WI38 (cell line): ENCODE measurements around the gene KRT74.

Source experiments
- H3K4me3 ChIP-seq: 2 replicates; pipeline ENCODE4 v1.5.1; 2011; ENCODE audit warnings: low read depth, mild to moderate bottlenecking, control low read depth, low read length
- CTCF ChIP-seq: IDR thresholded peaks from 2 replicates; pipeline ENCODE4 v1.5.1; 2012; ENCODE audit warnings: low read depth, mild to moderate bottlenecking, control low read depth, low read length

The KRT74 gene

GRCh38 chr12:52521568-52522266 lies 51.9 kb downstream of the KRT74 start:
- no peak overlapping the region for H3K4me3 ChIP-seq
- TF ChIP-seq CTCF = no peak

- H3K4me3 ChIP-seq = no peak overlapping the region
- no peak for TF ChIP-seq CTCF
These were observed 52.5 kb downstream of the KRT74 start for GRCh38 chr12:52521175-52521567.

- TF ChIP-seq CTCF = no peak
- H3K4me3 ChIP-seq = no peak within 1 kb of the TSS
These were observed 53.6 kb downstream of the KRT74 start, which contains the start of gene KRT5 for GRCh38 chr12:52519826-52520662. Gene KRT5 (minus strand): TSS chr12:52520394. CDS start chr12:52520296, 98 bp downstream.

- H3K4me3 ChIP-seq = no peak overlapping the region
- no peak for TF ChIP-seq CTCF
These were observed 54.3 kb downstream of the KRT74 start for GRCh38 chr12:52519387-52519703.

GRCh38 chr12:52518574-52519386 lies 54.9 kb downstream of the KRT74 start:
- no peak for TF ChIP-seq CTCF
- H3K4me3 ChIP-seq = no peak overlapping the region

GRCh38 chr12:52517888-52518287 lies 55.8 kb downstream of the KRT74 start:
- no peak overlapping the region for H3K4me3 ChIP-seq
- TF ChIP-seq CTCF = no peak
